B cell (primary cell): ENCODE measurements around the gene STAP2.

ENCODE experiments used
- EZH2 ChIP-seq: IDR thresholded peaks from 2 replicates; pipeline ENCODE4 v1.6.1; 2012; ENCODE audit warnings: borderline replicate concordance, low read depth, mild to moderate bottlenecking, moderate library complexity, low read length; ENCODE audit not compliant: insufficient read depth, poor library complexity, severe bottlenecking
- TF ChIP-seq, protein P1 (sequence below): fragments of 200-600 bp; IDR thresholded peaks from one replicate; pipeline ENCODE4 v1.8.0; 2022; ENCODE audit warnings: antibody characterized with exemption, mild to moderate bottlenecking

GRCh38 chr19:4326837-4327251 is 11.8 kb downstream of the STAP2 start:
- TF ChIP-seq, protein P1, sequence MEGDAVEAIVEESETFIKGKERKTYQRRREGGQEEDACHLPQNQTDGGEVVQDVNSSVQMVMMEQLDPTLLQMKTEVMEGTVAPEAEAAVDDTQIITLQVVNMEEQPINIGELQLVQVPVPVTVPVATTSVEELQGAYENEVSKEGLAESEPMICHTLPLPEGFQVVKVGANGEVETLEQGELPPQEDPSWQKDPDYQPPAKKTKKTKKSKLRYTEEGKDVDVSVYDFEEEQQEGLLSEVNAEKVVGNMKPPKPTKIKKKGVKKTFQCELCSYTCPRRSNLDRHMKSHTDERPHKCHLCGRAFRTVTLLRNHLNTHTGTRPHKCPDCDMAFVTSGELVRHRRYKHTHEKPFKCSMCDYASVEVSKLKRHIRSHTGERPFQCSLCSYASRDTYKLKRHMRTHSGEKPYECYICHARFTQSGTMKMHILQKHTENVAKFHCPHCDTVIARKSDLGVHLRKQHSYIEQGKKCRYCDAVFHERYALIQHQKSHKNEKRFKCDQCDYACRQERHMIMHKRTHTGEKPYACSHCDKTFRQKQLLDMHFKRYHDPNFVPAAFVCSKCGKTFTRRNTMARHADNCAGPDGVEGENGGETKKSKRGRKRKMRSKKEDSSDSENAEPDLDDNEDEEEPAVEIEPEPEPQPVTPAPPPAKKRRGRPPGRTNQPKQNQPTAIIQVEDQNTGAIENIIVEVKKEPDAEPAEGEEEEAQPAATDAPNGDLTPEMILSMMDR: no peak
- no peak for TF ChIP-seq EZH2
